HepG2 (cell line): Measurements from ENCODE around the gene PARK7. TPM values are rescaled to one million over a fixed set of nuclear protein-coding genes. Genes with fewer than 3 reads are reported as not detected.
A peak's percentile ranks its signal among the peaks of the same experiment; 100 is the strongest.

Experiments
- FLYWCH1 ChIP-seq: sonication (generic); formaldehyde crosslinking; IDR thresholded peaks from 2 replicates; pipeline ENCODE4 v1.8.1; 2023; ENCODE audit warnings: mild to moderate bottlenecking, missing genetic modification reagents
- GATA4 ChIP-seq: sonication (generic); IDR thresholded peaks from 2 replicates; pipeline ENCODE4 v1.6.1; 2016; ENCODE audit warnings: antibody characterized with exemption, low read depth, borderline replicate concordance
- JDP2 ChIP-seq: sonication (generic); formaldehyde crosslinking; IDR thresholded peaks from 2 replicates; pipeline ENCODE4 v1.8.1; 2022; ENCODE audit warnings: missing genetic modification reagents, borderline replicate concordance
- MAFG ChIP-seq: sonication (generic); formaldehyde crosslinking; IDR thresholded peaks from 2 replicates; pipeline ENCODE4 v1.5.1; 2020; ENCODE audit warnings: mild to moderate bottlenecking, missing genetic modification reagents
- SIN3A ChIP-seq: IDR thresholded peaks from 2 replicates; pipeline ENCODE4 v1.6.1; 2011; ENCODE audit warnings: low read depth, mild to moderate bottlenecking, control low read depth, low read length, borderline replicate concordance
- SNAPC2 ChIP-seq: sonication (generic); formaldehyde crosslinking; IDR thresholded peaks from 2 replicates; pipeline ENCODE4 v1.8.1; 2022; ENCODE audit warnings: mild to moderate bottlenecking, missing genetic modification reagents
- TBX2 ChIP-seq: sonication (generic); formaldehyde crosslinking; IDR thresholded peaks from 2 replicates; pipeline ENCODE4 v1.5.0; 2020; ENCODE audit warnings: missing genetic modification reagents, mild to moderate bottlenecking, borderline replicate concordance
- ZBTB39 ChIP-seq: sonication (generic); formaldehyde crosslinking; IDR thresholded peaks from 2 replicates; pipeline ENCODE4 v1.5.0; 2020; ENCODE audit warnings: missing genetic modification reagents
- ZFP62 ChIP-seq: sonication (generic); formaldehyde crosslinking; IDR thresholded peaks from 2 replicates; pipeline ENCODE4 v1.4.0; 2020; ENCODE audit warnings: missing genetic modification reagents
- ZNF33A ChIP-seq: sonication (generic); formaldehyde crosslinking; IDR thresholded peaks from 2 replicates; pipeline ENCODE4 v1.5.1; 2020; ENCODE audit warnings: missing genetic modification reagents, mild to moderate bottlenecking, moderate library complexity, borderline replicate concordance
- ZNF572 ChIP-seq: sonication (generic); formaldehyde crosslinking; IDR thresholded peaks from 2 replicates; pipeline ENCODE4 v1.5.1; 2020; ENCODE audit warnings: mild to moderate bottlenecking, missing genetic modification reagents
- ZNF670 ChIP-seq: sonication (generic); formaldehyde crosslinking; IDR thresholded peaks from 2 replicates; pipeline ENCODE4 v1.8.0; 2022; ENCODE audit warnings: mild to moderate bottlenecking, missing genetic modification reagents, borderline replicate concordance
- polyA plus RNA-seq, 8 experiments: library from polyadenylated mRNA; depleted of rRNA in 3 of 8; stranded (reverse) in 7 of 8; unstranded in 1 of 8; fragments of >200 nt; fragmentation: Illumina TruSeq in 4 of 8; extraction: Trizol in 4 of 8; gene quantifications; 2 replicates each; pipeline versions ENCODE4 v1.2.1 to v1.2.3, GENCODE V29; 2011 to 2016; ENCODE audit warnings: low read depth in 4 of 8, missing spikeins in 1 of 8, mixed read lengths in 1 of 8; ENCODE audit not compliant: insufficient read depth in 1 of 8
- total RNA-seq, 5 experiments: library from RNA; depleted of rRNA; stranded (reverse); fragments of >200 nt; fragmentation: Illumina TruSeq; extraction: Trizol; gene quantifications; 2 replicates each; pipeline ENCODE4 v1.2.3, GENCODE V29; 2016; ENCODE audit warnings: low read depth in 1 of 5
- TF ChIP-seq, protein P1 (sequence below): sonication (generic); formaldehyde crosslinking; IDR thresholded peaks from 2 replicates; pipeline ENCODE4 v1.4.0; 2020; ENCODE audit warnings: mild to moderate bottlenecking, missing genetic modification reagents
- TF ChIP-seq, protein P2 (sequence below): sonication (generic); formaldehyde crosslinking; IDR thresholded peaks from 2 replicates; pipeline ENCODE4 v1.5.0; 2020; ENCODE audit warnings: mild to moderate bottlenecking, missing genetic modification reagents
- TF ChIP-seq, protein P3 (sequence below): sonication (generic); formaldehyde crosslinking; conservative IDR thresholded peaks from 2 replicates; pipeline ENCODE4 v1.8.0; 2022; ENCODE audit warnings: low read depth, missing genetic modification reagents
- TF ChIP-seq, protein P4 (sequence below): sonication (generic); formaldehyde crosslinking; IDR thresholded peaks from 2 replicates; pipeline ENCODE4 v1.8.1; 2023; ENCODE audit warnings: mild to moderate bottlenecking, moderate library complexity, missing genetic modification reagents

The PARK7 gene
- total and polyA plus RNA-seq, 2 of the 13 experiments (the other 11 are each of a cell fraction or from before 2014, with no cell fraction given): 212 to 296 TPM

GRCh38 chr1:8010080-8010664 lies 48.7 kb downstream of the PARK7 start (continued):
- TF ChIP-seq, protein P1, sequence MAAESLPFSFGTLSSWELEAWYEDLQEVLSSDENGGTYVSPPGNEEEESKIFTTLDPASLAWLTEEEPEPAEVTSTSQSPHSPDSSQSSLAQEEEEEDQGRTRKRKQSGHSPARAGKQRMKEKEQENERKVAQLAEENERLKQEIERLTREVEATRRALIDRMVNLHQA (CRISPR knock-in tag): no peak
- TF ChIP-seq ZNF33A (CRISPR knock-in tag) (no peak), FLYWCH1 (CRISPR knock-in tag) (no peak; the same call in 1 of the 2 replicates), ZNF572 (peak; percentile 40; the same call in 1 of the 2 replicates), SNAPC2 (CRISPR knock-in tag) (no peak), GATA4 (peak; percentile 27; the same call in 1 of the 2 replicates), ZBTB39 (CRISPR knock-in tag) (no peak), SIN3A (0 out of 2 replicates have a peak, but pooled peaks have one; percentile 14), TBX2 (CRISPR knock-in tag) (no peak), ZFP62 (CRISPR knock-in tag) (no peak), JDP2 (CRISPR knock-in tag) (no peak), MAFG (no peak), ZNF670 (CRISPR knock-in tag) (peak; percentile 63; the same call in 1 of the 2 replicates)
- TF ChIP-seq, protein P2, sequence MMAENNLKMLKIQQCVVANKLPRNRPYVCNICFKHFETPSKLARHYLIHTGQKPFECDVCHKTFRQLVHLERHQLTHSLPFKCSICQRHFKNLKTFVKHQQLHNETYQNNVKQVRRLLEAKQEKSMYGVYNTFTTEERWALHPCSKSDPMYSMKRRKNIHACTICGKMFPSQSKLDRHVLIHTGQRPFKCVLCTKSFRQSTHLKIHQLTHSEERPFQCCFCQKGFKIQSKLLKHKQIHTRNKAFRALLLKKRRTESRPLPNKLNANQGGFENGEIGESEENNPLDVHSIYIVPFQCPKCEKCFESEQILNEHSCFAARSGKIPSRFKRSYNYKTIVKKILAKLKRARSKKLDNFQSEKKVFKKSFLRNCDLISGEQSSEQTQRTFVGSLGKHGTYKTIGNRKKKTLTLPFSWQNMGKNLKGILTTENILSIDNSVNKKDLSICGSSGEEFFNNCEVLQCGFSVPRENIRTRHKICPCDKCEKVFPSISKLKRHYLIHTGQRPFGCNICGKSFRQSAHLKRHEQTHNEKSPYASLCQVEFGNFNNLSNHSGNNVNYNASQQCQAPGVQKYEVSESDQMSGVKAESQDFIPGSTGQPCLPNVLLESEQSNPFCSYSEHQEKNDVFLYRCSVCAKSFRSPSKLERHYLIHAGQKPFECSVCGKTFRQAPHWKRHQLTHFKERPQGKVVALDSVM: no peak
- TF ChIP-seq, protein P3, sequence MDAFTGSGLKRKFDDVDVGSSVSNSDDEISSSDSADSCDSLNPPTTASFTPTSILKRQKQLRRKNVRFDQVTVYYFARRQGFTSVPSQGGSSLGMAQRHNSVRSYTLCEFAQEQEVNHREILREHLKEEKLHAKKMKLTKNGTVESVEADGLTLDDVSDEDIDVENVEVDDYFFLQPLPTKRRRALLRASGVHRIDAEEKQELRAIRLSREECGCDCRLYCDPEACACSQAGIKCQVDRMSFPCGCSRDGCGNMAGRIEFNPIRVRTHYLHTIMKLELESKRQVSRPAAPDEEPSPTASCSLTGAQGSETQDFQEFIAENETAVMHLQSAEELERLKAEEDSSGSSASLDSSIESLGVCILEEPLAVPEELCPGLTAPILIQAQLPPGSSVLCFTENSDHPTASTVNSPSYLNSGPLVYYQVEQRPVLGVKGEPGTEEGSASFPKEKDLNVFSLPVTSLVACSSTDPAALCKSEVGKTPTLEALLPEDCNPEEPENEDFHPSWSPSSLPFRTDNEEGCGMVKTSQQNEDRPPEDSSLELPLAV (CRISPR knock-in tag): no peak
- TF ChIP-seq, protein P4, sequence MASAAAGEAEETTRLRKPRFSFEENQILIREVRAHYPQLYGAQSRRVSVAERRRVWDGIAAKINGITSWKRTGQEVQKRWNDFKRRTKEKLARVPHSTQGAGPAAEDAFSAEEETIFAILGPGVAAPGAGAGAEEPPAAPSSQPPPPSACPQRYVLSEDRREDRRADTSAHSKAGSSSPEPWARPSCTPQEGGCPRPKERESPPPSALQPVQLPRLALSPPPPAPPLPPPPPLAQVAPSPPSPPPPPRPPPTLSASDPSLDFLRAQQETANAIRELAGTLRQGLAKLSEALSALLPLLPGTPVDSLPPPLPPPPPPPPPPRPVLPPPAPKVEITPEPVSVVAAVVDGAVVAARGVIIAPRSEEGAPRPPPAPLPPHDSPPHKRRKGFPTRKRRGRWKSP (CRISPR knock-in tag): no peak
